ENCODE measurements around the gene WFDC2. TPM values are rescaled to one million over a fixed set of nuclear protein-coding genes. Genes with fewer than 3 reads are reported as not detected.

Gene WFDC2
- total and polyA plus RNA-seq, 2 of the 4 experiments (the other 2 are of a cell fraction): not detected

- H3K27ac ChIP-seq (ENCODE audit: insufficient read depth, low read length): no peak overlapping the region
- no peak overlapping the region for H4K5ac ChIP-seq (ENCODE audit: low read depth, low read length)
- no peak overlapping the region for H3K4me2 ChIP-seq (ENCODE audit: low read depth, low read length)
- ATAC-seq (ENCODE audit: low read depth) (no peak), DNase-seq (no peak)
- H2BK15ac ChIP-seq (ENCODE audit: low read depth, low read length): no peak overlapping the region
- no peaks in the 10 kb centered on the region for H3K9me3 ChIP-seq (ENCODE audit: control insufficient read depth, insufficient read depth, low read length)
- ChIA-PET POLR2A (ENCODE audit: unreplicated experiment) (no interaction called here), CTCF (no interaction called here)
- no peak overlapping the region for H3K56ac ChIP-seq (ENCODE audit: extremely low read depth, insufficient read depth, low read length)
- H3K4me1 ChIP-seq (ENCODE audit: control insufficient read depth, insufficient read depth, low read length): no peaks in the 10 kb centered on the region
- intact Hi-C loops (cut with micrococcal nuclease) (no loop called here), dilution Hi-C loops (cut with HindIII; ENCODE audit: low sequenced_read_pairs, unreplicated experiment) (no loop called here), in situ Hi-C loops (cut with MboI; ENCODE audit: low sequenced_read_pairs) (no loop called here)
- no peak overlapping the region for H2AK5ac ChIP-seq (ENCODE audit: low read depth, low read length)
- H2AFZ ChIP-seq (replicated peaks; ENCODE audit: low read length, poor library complexity): no peak overlapping the region
- no TSS peak for BruUV-seq (replicated peaks)
- no peak overlapping the region for H4K91ac ChIP-seq (ENCODE audit: insufficient read depth, low read depth, low read length)
- H3K9me1 ChIP-seq (ENCODE audit: insufficient read depth, low read length): no peaks in the 10 kb centered on the region
- H3K9ac ChIP-seq (ENCODE audit: low read depth, low read length): no peak overlapping the region
- H3K27me3 ChIP-seq (ENCODE audit: control insufficient read depth, insufficient read depth, low read length): peaks cover 22% of the 10 kb centered on the region
- no peak overlapping the region for H2AK9ac ChIP-seq (replicated peaks; ENCODE audit: low read depth, low read length, poor library complexity)
- no peaks in the 10 kb centered on the region for H3K36me3 ChIP-seq (ENCODE audit: control insufficient read depth, insufficient read depth, low read length)
- no peaks in the 10 kb centered on the region for H4K20me1 ChIP-seq (ENCODE audit: insufficient read depth, low read length)
- H4K8ac ChIP-seq (ENCODE audit: low read depth in 2 of 2, low read length in 2 of 2): no peak overlapping the region
- no peak overlapping the region for H3K4me3 ChIP-seq (ENCODE audit: insufficient read depth, low read depth, low read length)
- TF ChIP-seq MAZ (IDR thresholded peaks at IDR 0.05; ENCODE audit: borderline replicate concordance, low read depth, low read length) (no peak), FOS (IDR thresholded peaks at IDR 0.05; ENCODE audit: low read depth, low read length) (no peak)
- no peak overlapping the region for H3K4ac ChIP-seq (ENCODE audit: low read depth, low read length)
- no peak overlapping the region for H2BK20ac ChIP-seq (ENCODE audit: low read depth, low read length)
- no peaks in the 10 kb centered on the region for H3K79me1 ChIP-seq (ENCODE audit: low read depth in 1 of 2, low read length in 2 of 2)
- H2BK5ac ChIP-seq (ENCODE audit: low read depth, low read length, poor library complexity, severe bottlenecking): no peak overlapping the region
- 75% methylated on average over 3 of the region's 6 CpGs; no CpG with 5 or more reads in 1 of the 2 experiments for WGBS, 2 experiments (ENCODE audit: extremely low coverage in 2 of 2, insufficient read length in 1 of 2)
- H3K14ac ChIP-seq (replicated peaks; ENCODE audit: low read depth, low read length): no peak overlapping the region
- H2BK120ac ChIP-seq (ENCODE audit: low read depth, low read length): no peak overlapping the region
- no peak overlapping the region for H3K23ac ChIP-seq (ENCODE audit: low read depth, low read length)
- no peak overlapping the region for H3K18ac ChIP-seq (ENCODE audit: low read depth, low read length)
Measured at GRCh38 chr20:45462711-45463509, 6.6 kb upstream of the WFDC2 start.

Measured in IMR-90 (cell line).